HG03280 (cell line): ENCODE measurements around the gene APOL6.
"Not testable (repeated sequence)": the region's sequence is repeated elsewhere in the genome, so short reads cannot be mapped to it uniquely, and the experiment has no call there.

Source experiments
- ATAC-seq: cut with Tn5 transposase; IDR thresholded peaks from one replicate; pipeline ENCODE4 v1.9.1; 2021; ENCODE audit warnings: mild to moderate bottlenecking, moderate library complexity; ENCODE audit not compliant: unreplicated experiment

APOL6 gene

DNA sequence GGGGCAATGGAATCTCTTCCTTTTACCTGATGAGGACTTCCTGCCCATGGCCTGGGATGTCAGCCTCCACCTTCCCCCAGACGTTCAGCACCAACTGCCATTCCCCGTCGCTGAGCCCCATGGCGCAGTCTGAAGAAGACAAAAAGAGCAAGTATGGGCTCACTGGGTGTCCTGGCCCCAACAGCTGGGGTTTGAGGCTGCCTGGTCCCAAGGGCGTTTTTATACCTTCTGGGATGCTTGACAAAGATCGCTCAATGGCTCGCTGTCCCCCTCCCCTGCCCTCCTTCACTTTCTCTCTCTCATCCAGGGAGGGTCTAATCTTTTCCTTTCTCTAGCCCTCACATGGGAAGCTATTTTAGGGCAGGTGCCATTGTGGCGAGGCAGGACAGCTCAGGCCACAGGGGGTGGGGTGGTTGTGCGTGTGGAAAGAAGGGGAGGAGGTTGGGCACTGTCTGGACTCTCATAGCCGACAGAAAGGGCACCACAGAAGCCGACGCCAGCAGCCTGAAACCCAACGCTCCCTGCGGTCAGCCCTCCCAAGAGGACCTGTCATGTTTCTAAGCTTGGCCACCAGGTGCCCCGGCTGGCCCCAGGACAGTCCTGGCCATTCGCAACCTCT lies 31.0 kb upstream of the APOL6 start, which contains the start of gene MB:
Gene MB, minus strand, starts transcription at position 193 of the 619 bp plus-strand sequence. Its CDS starts 72 bp downstream, at position 121.
- ATAC-seq, result no peak

DNA sequence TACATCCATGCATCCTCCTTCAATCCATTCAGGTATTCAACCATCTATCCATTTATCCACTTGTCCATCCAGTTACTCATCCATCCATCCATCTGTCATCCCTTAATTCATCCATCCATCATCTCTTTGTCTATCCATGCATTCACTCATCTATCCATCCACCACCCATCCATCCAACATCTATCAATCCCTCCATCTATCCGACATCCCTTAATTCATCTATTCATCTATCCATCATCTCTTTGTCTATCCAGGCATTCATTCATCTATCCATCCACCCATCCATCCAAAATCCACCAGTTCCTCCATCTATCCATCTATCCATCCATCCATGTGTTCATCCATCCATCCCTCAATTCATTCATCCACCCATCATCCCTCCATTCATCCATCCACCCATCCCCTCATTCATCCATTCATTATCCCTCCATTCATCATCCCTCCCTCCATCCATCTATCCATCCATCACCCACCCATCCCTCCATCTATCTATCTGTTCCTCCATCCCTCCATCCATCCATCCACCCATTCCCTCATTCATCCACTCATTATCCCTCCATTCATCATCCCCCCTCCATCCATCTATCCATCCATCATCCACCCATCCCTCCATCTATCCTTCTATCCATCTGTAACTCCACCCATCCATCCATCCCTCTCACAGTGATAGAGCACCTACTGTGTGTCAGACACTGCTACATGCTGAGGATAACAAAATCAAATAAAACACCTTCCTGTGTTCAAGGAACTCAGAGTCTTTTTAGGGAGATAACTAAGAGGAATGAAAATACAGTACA lies 29.6 kb upstream of the APOL6 start:
- ATAC-seq, result no peak

DNA sequence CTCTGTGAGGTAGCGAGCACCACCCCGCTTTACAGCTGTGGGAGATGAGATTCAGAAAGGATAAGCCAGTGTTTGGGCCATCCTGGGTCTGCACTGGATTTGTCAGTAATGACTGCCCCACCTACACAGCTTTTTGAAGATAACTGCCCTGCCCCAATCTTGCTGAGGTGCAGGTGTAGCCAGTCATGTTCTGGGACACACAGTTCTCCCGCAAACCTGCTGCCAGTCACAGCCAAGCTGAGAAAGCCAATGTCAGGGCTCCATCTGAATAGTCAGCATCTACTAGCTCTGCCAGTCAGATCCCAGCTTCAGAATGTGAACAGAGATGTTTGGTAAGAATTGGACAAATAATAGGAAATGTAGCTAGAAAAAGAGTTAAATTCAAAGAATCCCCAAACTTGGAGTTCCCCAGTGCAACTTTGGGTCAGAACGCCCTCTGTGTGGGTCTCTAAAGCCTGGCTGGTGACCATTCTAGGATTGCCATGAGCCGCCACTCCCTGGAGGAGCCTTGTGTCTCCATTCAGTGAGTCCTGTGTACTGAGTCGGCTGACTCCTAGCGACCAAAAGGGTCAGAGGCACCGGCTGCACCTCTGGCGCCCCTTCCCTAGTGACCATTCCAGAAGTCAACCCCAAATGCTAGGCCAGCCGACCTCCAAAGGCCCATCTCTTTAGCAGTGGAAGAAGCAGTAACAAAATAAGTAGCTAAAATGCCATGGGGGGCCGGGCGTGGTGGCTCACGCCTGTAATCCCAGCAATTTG lies 28.7 kb upstream of the APOL6 start:
- no peak for ATAC-seq

GRCh38 chr22:35620624-35621251 lies 27.5 kb upstream of the APOL6 start:
- ATAC-seq, result no peak

GRCh38 chr22:35621451-35621850 lies 26.8 kb upstream of the APOL6 start:
- ATAC-seq, result no peak

DNA sequence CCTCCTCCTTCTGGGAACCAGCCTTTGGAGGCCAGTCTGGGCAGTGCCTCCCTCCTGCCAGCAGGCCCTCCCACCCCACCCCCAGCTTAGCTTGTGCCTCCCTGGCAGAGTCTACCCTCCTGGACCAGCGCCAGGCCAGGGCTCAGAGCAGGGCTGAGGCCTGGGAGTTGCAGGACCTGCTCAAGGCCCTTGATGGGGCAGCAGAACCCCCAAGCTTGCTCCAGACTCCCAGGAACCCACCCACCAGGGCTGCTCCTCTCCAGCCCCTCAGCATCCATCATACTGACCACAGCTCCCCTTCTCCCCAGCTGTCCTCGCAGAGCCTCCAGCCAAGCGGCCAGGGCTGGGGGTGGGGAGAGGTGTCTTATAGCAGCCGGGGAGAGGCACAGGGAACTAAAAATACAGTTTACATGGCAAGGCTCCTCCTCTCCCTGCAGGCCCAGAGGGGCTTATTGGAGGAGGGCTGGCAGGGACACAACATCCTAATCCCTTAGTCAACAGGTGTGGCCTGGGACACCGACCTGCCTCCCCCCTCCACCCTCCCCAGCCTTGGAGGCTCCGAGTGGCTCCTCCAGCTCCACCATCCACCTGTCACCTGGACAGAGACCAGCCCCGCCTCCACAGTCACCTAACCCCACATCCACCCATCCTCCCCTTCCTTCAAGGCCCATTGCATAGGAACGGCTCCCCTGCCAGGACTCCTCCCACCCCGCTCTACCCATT lies 25.9 kb upstream of the APOL6 start:
- no peak for ATAC-seq

DNA sequence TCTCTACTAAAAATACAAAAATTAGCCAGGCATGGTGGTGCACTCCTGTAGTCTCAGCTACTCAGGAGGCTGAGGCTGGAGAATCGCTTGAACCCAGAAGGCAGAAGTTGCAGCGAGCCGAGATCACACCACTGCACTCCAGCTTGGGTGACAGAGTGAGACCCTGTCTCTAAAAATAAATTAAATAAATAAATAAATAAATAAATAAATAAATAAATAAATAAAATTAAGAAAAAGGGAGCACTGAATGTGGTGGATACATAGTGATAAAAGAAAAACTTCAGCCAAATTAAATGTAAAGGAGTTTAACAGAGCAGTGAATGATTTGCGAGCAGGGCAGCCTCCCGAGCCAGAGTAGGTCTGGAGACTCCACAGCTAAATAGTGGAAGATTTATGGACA lies 24.4 kb upstream of the APOL6 start:
- ATAC-seq, result not testable (repeated sequence)

DNA sequence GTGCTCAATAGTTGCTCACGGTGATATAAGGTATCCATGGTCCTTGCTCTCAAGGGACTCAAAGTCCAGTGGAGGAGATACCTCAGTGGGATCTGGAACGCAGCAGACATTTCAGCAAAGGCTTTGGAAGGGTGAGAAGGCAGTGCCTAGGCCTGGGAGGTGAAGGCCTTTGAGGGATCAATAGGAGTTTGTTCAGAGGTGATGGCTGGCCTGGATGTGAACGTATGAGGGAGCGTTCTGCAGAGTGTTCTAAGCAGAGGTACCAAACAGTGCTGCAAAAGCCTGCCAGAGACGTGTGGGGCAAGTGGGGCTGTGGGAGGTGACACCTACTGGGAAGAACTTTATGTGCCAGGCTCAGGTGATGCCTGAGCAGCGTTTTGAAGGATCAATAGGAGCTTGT lies 23.7 kb upstream of the APOL6 start:
- no peak for ATAC-seq

DNA sequence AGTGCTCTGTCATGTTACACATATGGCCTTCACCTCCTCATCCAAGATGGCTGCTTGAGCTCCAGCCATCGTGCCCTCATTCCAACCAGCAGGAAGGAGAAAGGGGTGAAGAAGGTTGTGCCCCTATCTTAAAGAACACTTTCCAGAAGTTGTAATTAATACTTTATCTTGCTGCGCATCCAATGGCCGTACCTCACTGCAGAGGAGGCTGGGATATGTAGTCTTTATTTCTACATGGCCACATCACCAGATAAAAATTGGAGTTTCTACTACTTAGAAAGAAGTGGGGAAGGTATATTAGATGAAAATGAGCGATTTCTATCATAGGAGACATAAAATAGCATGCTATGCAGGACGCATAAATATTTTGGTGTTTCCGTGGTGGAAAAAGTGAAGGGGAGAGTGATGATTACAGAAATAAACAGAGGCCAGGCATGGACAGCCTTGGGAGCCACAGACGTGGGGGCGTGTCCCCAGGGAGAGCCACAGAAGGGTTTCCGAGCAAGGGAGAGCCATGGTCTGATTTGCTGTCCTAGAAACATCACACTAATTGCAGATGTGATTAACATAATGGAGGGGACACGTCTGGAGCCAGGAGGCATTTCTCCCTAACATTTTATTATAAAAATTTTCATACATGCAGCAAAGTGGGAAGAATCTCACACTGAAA lies 22.3 kb upstream of the APOL6 start:
- no peak for ATAC-seq

GRCh38 chr22:35627267-35628041 lies 20.8 kb upstream of the APOL6 start:
- ATAC-seq, result no peak

- no peak for ATAC-seq
Measured at GRCh38 chr22:35628732-35629131, 19.5 kb upstream of the APOL6 start.

- no peak for ATAC-seq
Measured at GRCh38 chr22:35629406-35630216, 18.6 kb upstream of the APOL6 start.

DNA sequence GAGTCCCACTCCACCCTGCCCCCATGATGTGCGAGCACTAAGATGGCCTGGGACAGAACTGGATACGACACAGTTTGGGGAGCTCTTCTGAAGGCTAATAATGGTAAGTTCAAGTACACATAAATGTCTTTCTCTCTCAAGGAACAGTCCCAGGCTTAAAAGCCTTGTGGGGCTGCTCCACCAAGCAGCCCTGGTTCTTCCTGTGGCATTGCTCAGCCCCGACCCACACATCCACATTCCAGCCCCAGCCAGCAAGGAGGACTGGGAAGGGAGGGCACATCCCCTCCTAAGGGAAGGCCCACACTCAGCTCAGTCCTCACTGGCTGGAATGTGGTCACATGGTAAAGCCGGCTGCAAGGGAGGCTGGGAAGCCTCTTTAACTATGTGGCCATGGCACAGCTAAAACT lies 17.9 kb upstream of the APOL6 start:
- no peak for ATAC-seq

- no peak for ATAC-seq
Measured at GRCh38 chr22:35630891-35631290, 17.4 kb upstream of the APOL6 start.

DNA sequence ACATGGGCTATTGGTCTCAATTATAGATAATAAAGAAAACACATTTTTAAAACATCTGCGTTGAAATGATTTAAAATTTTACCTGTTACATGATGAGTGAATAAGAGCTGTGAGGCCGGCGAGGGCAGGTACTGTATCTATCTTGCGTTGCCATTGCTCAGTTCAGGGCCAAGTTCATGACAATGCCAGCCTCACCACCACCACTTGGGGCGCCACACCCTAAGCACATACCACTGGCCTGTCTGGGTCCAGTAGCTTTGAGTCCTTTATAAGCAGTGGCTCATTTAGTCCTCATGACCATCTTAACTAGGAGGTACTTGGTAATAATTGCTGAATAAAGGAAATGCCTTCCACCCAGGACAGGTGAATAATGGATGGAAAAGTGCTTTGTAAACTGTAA lies 16.6 kb upstream of the APOL6 start:
- ATAC-seq, result no peak

- no peak for ATAC-seq
Measured at GRCh38 chr22:35632935-35633334, 15.3 kb upstream of the APOL6 start.

DNA sequence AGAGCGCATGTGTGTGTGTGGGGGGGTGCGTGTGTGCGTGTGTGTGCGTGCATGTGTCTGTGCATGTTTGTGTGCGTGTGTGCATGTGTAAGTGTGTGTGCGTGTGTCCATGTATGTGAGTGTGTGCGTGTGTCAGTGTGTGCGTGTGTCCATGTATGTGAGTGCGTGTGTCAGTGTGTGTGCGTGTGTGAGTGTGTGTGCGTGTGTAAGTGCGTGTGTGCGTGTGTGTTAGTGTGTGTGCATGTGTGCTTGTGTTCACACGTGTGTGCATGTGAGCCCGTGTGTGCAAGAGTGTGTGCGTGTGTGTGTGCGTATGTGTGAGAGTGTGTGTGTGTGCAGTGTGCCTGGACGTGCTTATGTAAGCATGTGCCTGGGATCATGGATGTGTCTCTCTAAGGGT lies 14.7 kb upstream of the APOL6 start:
- no peak for ATAC-seq

DNA sequence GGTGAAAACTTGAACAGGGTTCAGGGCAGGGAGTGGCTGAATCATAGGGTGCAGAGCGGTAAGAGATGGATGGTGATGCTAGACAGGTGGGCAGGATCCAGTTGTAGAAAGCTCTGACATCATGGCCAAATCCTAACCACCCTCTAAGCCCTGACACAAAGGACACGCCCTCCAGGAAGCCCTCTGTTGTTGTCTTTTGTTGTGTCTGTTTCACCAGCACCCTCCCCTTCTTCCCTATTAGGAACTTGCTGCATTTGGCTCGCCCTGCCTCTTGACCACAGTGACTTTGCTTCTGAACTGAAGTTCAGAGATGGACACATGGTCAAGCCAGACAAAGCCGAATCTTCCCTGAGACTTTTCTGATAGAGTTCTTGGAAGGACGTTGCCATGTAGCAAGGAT lies 14.2 kb upstream of the APOL6 start:
- ATAC-seq, result no peak
